Epithelial cell of alveolus of lung (primary cell): Measurements from ENCODE around the gene OCIAD2. TPM values are rescaled to one million over a fixed set of nuclear protein-coding genes. Genes with fewer than 3 reads are reported as not detected.

Experiments used
- total RNA-seq: library from RNA; depleted of rRNA; stranded (reverse); fragments of >200 nt; gene quantifications from 2 replicates; pipeline ENCODE4 v1.2.1, GENCODE V29; 2015

Gene OCIAD2, protein sequence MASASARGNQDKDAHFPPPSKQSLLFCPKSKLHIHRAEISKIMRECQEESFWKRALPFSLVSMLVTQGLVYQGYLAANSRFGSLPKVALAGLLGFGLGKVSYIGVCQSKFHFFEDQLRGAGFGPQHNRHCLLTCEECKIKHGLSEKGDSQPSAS
- total RNA-seq = 17.5 and 55.9 TPM in 2 replicates

DNA sequence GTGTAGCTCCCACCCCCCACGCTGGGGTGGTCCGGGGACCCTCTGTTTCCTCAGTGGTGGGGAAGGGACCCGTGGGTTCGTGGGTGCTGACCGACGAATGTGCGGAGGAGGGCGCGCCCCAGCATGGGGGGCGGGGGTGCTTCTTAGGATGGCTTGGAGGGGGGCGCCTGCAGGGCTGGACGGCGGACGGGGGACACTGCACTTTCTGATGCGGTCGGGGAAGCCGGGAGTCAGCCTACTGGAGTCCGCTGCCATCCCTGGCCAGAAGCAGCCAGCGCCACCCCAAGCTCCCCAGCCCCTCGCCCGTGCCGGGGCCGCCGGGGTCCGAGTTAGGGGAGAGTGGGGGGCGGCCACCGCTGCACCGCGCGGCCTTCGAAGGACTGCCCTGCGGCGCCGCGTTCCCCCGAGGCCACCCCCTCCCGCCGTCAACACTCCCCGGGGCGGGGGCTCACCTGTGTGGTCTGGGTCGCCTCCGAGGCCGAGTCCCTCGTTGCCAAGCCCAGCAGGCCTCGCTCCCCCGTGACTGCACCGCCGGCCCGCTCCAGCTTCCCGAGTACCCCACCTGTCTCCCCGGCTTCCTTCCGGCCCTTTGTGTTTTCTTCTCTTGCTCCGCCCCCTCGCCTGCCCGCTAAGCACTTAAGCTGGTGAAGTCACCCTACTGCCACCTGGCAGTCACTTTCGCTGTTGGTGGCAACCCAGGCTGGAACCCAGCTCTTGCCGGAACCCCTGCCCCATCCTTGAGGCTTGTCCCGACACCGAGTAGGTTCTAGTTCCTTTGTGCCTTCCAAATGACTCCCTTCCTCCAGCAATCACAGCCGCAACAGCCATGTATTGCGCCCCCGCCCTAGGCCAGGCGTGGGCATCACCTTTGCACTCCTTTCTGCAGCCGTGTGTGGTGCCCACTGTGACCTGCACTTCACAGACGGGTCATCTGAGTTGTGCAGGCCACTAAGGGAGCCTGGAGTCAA, at the start of gene OCIAD2:
Gene OCIAD2, minus strand, starts transcription at position 569 of the 968 bp plus-strand sequence. CDS start 2,225 bp downstream, outside the sequence.

Other genes starting within 250 kb of the OCIAD2 start
- 16.8 and 33.8 TPM in 2 replicates for gene FRYL, start 126.5 kb downstream of the OCIAD2 start, total RNA-seq
- gene OCIAD1, start 75.7 kb downstream of the OCIAD2 start, total RNA-seq = 94.0 and 158 TPM in 2 replicates
- gene CWH43, start 79.5 kb upstream of the OCIAD2 start, total RNA-seq = not detected in 2 replicates